ENCODE measurements around the gene SIAH2.

SIAH2 gene

GRCh38 chr3:150733936-150734794 lies 28.8 kb downstream of the SIAH2 start:
- DNase-seq (ENCODE audit: low read depth) = no peak

GRCh38 chr3:150733373-150733935 lies 29.5 kb downstream of the SIAH2 start:
- DNase-seq (ENCODE audit: low read depth) = peak; percentile 72

- no peak for DNase-seq (ENCODE audit: low read depth)
Measured at GRCh38 chr3:150729682-150730360, 33.1 kb downstream of the SIAH2 start.

- peak; percentile 63 for DNase-seq (ENCODE audit: low read depth)
Measured at GRCh38 chr3:150727653-150728502, 35.1 kb downstream of the SIAH2 start.

GRCh38 chr3:150725548-150725947 lies 37.4 kb downstream of the SIAH2 start:
- DNase-seq (ENCODE audit: low read depth) = no peak

- DNase-seq (ENCODE audit: low read depth) = no peak
Measured at GRCh38 chr3:150723946-150724345, 39.0 kb downstream of the SIAH2 start.

- no peak for DNase-seq (ENCODE audit: low read depth)
Measured at GRCh38 chr3:150722267-150722666, 40.7 kb downstream of the SIAH2 start.

- DNase-seq (ENCODE audit: low read depth) = no peak
Measured at GRCh38 chr3:150721285-150722130, 41.5 kb downstream of the SIAH2 start.

- DNase-seq (ENCODE audit: low read depth) = no peak
Measured at GRCh38 chr3:150720444-150720843, 42.5 kb downstream of the SIAH2 start.

- no peak for DNase-seq (ENCODE audit: low read depth)
Measured at GRCh38 chr3:150710097-150710496, 52.9 kb downstream of the SIAH2 start.

GRCh38 chr3:150703756-150704344 lies 59.1 kb downstream of the SIAH2 start, which contains the start of gene ERICH6:
ERICH6 (minus strand) TSS chr3:150703920; CDS start chr3:150703898, 22 bp downstream.
- peak; percentile 59 for DNase-seq (ENCODE audit: low read depth)

GRCh38 chr3:150703299-150703755 lies 59.6 kb downstream of the SIAH2 start:
- DNase-seq (ENCODE audit: low read depth) = no peak

- DNase-seq (ENCODE audit: low read depth) = no peak
Measured at GRCh38 chr3:150699068-150699639, 63.8 kb downstream of the SIAH2 start.

- no peak for DNase-seq (ENCODE audit: low read depth)
Measured at GRCh38 chr3:150697646-150698045, 65.3 kb downstream of the SIAH2 start.

GRCh38 chr3:150691414-150692040 lies 71.4 kb downstream of the SIAH2 start:
- DNase-seq (ENCODE audit: low read depth) = no peak
